ENCODE results near the gene MCAT. TPM values are rescaled to one million over a fixed set of nuclear protein-coding genes. Genes with fewer than 3 reads are reported as not detected.
A peak's percentile ranks its signal among the peaks of the same experiment; 100 is the strongest.

Gene MCAT
- total and polyA plus RNA-seq, 2 experiments from 2014 or later, result 16.0 to 18.2 TPM

- Histone ChIP-seq H3K9ac (no peak overlapping the region), H2AFZ (no peak overlapping the region), H3K9me3 (ENCODE audit: low read depth) (no peaks in the 10 kb centered on the region), H3F3A (ENCODE audit: insufficient read depth) (peaks cover 6% of the 10 kb centered on the region; the same call in 1 of the 2 replicates), H3K36me3 (ENCODE audit: low read depth) (peaks cover 17% of the 10 kb centered on the region; the same call in 1 of the 2 replicates), H3K4me1 (ENCODE audit: insufficient read depth) (peaks cover 9% of the 10 kb centered on the region; the same call in 1 of the 2 replicates), H3K27ac (no peak overlapping the region), H3K27me3 (replicated peaks; ENCODE audit: insufficient read depth) (no peaks in the 10 kb centered on the region), H3K9me2 (ENCODE audit: insufficient read depth) (no peaks in the 10 kb centered on the region), H3K4me3 (no peak overlapping the region), H3K4me2 (ENCODE audit: unreplicated experiment) (no peak overlapping the region), H3K79me2 (ENCODE audit: insufficient read depth) (peaks cover 45% of the 10 kb centered on the region), H4K20me1 (ENCODE audit: insufficient read depth) (peaks cover 5% of the 10 kb centered on the region; the same call in 1 of the 2 replicates)
- TF ChIP-seq EZH2 (IDR thresholded peaks at IDR 0.05; ENCODE audit: insufficient read depth, poor library complexity, severe bottlenecking) (no peak), EZH2phosphoT487 (IDR thresholded peaks at IDR 0.05; ENCODE audit: insufficient read depth, low read depth) (no peak)
- in situ Hi-C loops (cut with MboI), result no loop called here
- DNase-seq, result no peak
- 98 to 99% methylated on average over 8 of the region's 8 CpGs for WGBS, 2 experiments (ENCODE audit: low coverage in 1 of 2, low lambda C conversion rate in 2 of 2, missing lambda C conversion rate in 2 of 2)
These were observed 17.4 kb upstream of the MCAT start for GRCh38 chr22:43160497-43161126.

GRCh38 chr22:43159484-43160178 lies 16.4 kb upstream of the MCAT start:
- Histone ChIP-seq H3F3A (ENCODE audit: insufficient read depth) (peaks cover 6% of the 10 kb centered on the region; the same call in 1 of the 2 replicates), H3K4me1 (ENCODE audit: insufficient read depth) (peaks cover 12% of the 10 kb centered on the region; the same call in 1 of the 2 replicates), H3K4me2 (ENCODE audit: unreplicated experiment) (no peak overlapping the region), H3K36me3 (ENCODE audit: low read depth) (peaks cover 17% of the 10 kb centered on the region; the same call in 1 of the 2 replicates), H3K27ac (no peak overlapping the region), H3K9me3 (ENCODE audit: low read depth) (no peaks in the 10 kb centered on the region), H4K20me1 (ENCODE audit: insufficient read depth) (peaks cover 5% of the 10 kb centered on the region; the same call in 1 of the 2 replicates), H3K4me3 (no peak overlapping the region), H3K27me3 (replicated peaks; ENCODE audit: insufficient read depth) (no peaks in the 10 kb centered on the region), H3K9me2 (ENCODE audit: insufficient read depth) (no peaks in the 10 kb centered on the region), H3K9ac (no peak overlapping the region), H2AFZ (no peak overlapping the region), H3K79me2 (ENCODE audit: insufficient read depth) (peaks cover 54% of the 10 kb centered on the region)
- in situ Hi-C loops (cut with MboI), result no loop called here
- peak; percentile 52 for DNase-seq
- WGBS, 2 experiments (ENCODE audit: low coverage in 1 of 2, low lambda C conversion rate in 2 of 2, missing lambda C conversion rate in 2 of 2), result 62 to 67% methylated on average over 16 to 17 of the region's 18 CpGs
- TF ChIP-seq EZH2 (IDR thresholded peaks at IDR 0.05; ENCODE audit: insufficient read depth, poor library complexity, severe bottlenecking) (no peak), EZH2phosphoT487 (IDR thresholded peaks at IDR 0.05; ENCODE audit: insufficient read depth, low read depth) (no peak)

GRCh38 chr22:43158778-43159483 lies 15.7 kb upstream of the MCAT start:
- no peak for TF ChIP-seq EZH2phosphoT487 (IDR thresholded peaks at IDR 0.05; ENCODE audit: insufficient read depth, low read depth)
- TF ChIP-seq EZH2 (IDR thresholded peaks at IDR 0.05; ENCODE audit: insufficient read depth, poor library complexity, severe bottlenecking), result no peak
- no peak overlapping the region for H3K9ac ChIP-seq
- peaks cover 6% of the 10 kb centered on the region; the same call in 1 of the 2 replicates for H3F3A ChIP-seq (ENCODE audit: insufficient read depth)
- H4K20me1 ChIP-seq (ENCODE audit: insufficient read depth), result peaks cover 5% of the 10 kb centered on the region; the same call in 1 of the 2 replicates
- no peak overlapping the region for H2AFZ ChIP-seq
- H3K9me3 ChIP-seq (ENCODE audit: low read depth), result no peaks in the 10 kb centered on the region
- no peaks in the 10 kb centered on the region for H3K27me3 ChIP-seq (replicated peaks; ENCODE audit: insufficient read depth)
- in situ Hi-C loops (cut with MboI), result no loop called here
- 90 to 93% methylated on average over 22 to 24 of the region's 24 CpGs for WGBS, 2 experiments (ENCODE audit: low coverage in 1 of 2, low lambda C conversion rate in 2 of 2, missing lambda C conversion rate in 2 of 2)
- H3K79me2 ChIP-seq (ENCODE audit: insufficient read depth), result peaks cover 61% of the 10 kb centered on the region
- no peak for DNase-seq
- peaks cover 17% of the 10 kb centered on the region; the same call in 1 of the 2 replicates for H3K36me3 ChIP-seq (ENCODE audit: low read depth)
- no peak overlapping the region for H3K4me2 ChIP-seq (ENCODE audit: unreplicated experiment)
- H3K4me1 ChIP-seq (ENCODE audit: insufficient read depth), result peaks cover 18% of the 10 kb centered on the region; the same call in 1 of the 2 replicates
- H3K27ac ChIP-seq, result no peak overlapping the region
- no peak overlapping the region for H3K4me3 ChIP-seq
- H3K9me2 ChIP-seq (ENCODE audit: insufficient read depth), result no peaks in the 10 kb centered on the region
